ENCODE results near the gene PLK3.
"Not testable (repeated sequence)": the region's sequence is repeated elsewhere in the genome, so short reads cannot be mapped to it uniquely, and the experiment has no call there.

PLK3 gene

DNA sequence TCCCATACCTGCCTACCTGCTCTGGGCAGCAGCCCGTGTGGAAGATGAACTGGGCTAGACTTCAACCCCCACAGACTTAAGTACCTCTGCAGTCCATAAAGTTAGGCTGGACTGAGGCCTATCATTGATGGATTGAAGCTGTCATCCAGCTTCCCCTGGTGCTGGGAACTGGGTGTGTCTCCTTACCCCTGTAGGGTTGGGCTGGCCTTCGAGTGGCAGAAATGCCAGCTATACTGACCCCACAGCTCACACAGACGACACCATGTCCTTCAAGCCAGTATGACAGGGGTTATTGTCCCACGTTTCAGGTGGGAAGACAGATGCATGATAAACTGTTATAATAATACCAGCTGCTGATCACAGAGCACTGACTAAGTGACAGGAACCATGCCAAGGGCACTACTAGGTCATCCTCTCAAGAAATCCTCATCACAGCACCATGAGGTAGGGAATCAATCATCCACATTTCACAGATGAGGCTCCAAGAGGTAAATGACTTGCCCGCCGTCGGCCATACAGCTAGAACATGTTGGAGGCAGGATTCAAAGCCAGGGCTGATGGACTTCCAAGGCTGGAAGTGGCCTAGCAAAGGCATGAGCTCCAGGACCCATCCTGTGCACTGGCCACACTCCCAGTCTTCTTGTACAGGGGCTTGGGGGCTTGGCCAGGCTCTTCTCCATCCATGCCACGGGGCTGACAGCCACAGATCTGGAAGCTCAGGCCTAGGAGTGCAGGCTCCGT, 11.9 kb upstream of the PLK3 start, which contains the start of gene BEST4:
Gene BEST4 (minus strand): TSS at position 51 of the 741 bp plus-strand sequence. CDS start 465 bp downstream, outside the sequence.
- no peak for DNase-seq

DNA sequence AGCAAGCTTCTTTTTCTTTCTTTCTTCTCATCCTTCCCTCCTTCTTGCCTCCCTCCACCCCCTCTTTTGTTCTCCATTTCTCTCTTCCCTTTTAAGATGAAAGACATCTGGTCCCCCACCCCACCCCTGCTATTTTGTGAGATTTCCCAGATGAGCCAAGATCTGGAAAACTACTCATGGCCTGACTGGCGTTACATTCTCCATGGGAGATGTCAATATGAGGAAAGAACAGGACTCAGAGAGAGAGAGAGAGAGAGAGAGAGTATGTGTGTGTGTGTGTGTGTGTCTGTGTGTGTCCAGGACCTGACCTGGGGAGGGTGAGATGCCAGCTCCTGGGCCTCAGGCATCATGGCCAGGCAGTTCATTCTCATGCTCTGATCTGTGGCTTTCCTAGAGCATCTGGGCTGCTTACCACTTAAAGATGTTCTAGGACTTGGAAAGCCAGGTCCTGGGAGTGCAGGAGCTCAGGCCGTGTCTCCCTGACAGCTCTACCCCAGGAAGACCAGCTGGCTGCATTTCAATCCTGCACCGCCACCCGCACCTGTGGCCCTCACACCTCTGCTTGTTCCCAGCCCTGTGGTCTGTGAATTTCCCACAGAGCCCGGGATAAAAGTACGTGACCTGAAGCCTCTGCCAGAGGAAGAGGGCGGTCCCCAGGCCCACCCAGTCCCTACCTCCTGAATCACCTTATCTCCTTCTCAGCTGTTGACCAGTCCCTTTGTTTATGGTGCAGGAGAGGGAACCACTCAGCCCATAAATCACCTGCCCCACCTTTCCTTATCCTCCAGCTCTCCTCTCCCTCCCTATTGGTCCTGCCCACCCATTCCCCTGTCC, 9.0 kb upstream of the PLK3 start:
- DNase-seq: no peak

DNA sequence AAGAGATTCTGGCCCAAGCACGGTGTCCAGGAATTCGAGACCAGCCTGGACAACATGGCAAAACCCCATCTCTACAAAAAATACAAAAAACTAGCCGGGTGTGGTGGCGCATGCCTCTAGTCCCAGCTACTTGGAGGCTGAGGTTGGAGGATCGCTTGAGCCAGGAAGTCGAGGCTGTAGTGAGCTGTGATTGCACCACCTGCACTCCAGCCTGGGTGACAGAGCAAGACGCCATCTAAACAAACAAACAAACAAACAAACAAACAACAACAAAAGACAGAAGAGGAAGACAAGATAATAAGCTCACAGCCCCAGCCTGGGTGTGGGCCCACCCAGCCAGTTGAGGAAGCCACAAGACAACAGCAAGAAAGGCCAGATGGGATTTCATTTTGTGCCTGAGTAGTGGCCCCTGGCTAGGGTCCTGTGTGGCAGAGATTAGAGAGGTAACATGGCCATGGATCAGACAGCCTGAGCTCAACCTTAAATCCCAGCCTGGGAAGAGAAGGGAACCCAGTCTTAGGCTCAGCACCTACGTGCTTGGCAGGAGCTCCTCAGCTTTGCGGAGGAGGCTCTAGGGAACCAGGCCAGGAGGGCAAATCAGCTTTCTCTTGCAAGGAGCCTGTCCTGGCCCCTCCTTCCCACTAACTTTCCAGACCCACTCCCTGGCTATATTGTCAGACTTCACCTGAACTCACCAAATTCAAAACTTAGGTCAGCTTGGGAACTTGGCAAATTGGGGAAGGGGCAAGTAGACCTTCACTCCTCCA, 7.3 kb upstream of the PLK3 start:
- no peak for DNase-seq

DNA sequence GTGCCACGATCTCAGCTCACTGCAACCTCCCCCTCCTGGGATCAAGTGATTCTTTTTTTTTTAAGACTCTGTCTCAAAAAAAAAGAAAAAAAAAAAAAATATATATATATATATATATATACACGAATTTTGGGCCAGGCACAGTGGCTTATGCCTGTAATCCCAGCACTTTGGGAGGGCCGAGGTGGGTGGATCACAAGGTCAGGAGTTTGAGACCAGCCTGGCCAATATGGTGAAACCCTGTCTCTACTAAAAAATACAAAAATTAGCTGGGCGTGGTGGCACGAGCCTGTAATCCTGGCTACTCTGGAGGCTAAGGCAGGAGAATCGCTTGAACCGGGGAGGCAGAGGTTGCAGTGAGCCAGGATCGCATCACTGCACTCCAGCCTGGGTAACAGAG, 2.3 kb upstream of the PLK3 start:
- not testable (repeated sequence) for DNase-seq

DNA sequence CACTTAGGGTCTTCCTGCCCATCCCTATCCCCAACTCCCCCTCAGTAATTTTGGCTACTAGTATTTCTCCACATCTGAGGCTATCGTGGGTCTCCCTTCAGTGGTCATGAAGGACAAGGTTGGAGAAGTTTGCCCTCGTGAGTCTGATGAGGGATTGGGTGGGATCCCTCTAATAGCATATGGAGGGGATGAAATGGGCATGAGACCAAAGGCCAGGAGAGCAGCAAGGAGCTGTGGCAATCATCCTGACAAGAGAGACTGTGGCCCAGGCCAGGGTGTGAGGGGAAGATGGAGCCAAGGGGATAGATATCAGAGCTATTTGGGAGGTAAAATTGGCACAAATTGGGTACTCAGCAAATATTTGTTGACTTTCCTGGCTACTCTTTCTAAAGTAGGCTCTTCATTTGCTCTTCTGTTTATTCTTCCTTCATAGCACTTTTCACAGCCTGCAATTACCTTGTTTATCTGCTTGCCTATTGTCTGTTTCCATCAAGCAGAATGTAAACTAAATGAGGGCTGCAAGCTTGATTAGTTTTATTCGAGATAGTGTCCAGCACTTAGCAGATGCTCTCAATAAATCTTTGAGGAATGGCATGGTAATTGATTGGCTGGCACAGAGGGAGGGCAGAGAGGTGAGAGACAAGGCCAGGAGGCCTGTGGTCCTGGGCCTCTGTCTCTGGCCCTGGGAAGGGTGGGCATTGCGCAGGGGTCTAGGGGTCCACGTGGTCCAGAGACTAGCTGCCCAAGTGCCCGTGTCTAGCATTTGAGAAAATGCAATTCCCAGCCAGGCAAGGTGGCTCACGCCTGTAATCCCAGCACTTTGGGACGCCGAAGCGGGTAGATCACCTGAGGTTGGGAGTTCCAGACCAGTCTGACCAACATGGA, 1.5 kb upstream of the PLK3 start:
- DNase-seq: no peak

DNA sequence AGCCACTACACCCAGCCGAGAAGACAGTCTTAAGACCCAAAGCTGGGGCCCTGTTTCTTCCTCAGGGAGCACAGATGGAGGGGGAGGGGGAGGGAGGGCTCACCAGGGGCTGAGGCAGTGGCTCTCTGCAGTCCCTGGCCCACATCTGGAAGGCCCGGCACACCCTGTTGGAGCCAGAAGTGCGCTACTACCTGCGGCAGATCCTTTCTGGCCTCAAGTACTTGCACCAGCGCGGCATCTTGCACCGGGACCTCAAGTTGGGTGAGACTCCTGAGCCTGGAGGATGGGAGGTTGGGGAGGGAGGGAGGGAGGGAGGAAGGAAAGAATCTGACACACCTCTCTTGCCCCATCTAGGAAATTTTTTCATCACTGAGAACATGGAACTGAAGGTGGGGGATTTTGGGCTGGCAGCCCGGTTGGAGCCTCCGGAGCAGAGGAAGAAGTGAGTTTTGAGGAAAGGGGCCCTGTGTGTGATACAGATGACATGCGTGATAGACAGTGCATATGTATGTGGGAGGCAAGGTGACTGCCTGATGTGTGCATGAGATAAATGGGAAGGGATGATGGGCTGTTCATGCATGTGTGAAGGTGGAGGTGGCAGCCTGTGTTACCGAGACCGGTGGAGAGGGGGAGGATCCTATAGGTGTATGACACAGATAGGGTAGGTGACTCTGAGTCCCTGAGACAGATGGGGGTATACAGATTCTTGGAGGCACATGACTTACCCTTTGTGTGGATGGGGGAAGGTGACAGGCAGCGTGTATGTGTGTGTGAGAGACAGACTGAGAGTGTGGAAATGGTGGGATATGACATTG, 1.5 kb downstream of the PLK3 start:
- peak; percentile 78 to 84 for DNase-seq

DNA sequence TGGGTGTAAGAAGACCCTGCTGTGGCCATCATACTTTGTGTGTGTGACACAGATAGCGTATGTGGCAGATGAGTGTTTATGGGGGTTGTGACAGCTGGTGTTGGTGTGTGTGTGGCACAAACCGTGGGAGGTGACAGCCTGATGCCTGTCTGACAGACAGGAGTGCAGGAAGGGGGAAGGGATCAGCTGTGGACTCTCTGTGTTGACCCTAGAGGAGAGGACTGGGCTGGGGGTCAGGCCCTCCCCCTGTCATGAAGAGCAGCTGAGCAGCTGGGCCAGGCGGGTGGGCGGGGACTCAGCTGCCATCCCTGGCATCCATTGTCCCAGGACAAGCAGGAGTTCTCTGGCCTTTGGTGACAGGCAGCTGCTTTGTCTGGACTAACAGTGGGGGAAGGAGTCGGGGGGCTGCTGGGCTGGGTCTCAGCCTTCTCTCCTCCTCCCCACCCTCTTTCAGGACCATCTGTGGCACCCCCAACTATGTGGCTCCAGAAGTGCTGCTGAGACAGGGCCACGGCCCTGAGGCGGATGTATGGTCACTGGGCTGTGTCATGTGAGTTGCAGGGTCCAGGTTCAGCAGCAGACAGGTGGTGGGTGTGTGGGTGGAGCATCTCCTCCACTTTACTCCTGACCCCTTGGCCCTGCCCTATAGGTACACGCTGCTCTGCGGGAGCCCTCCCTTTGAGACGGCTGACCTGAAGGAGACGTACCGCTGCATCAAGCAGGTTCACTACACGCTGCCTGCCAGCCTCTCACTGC, 2.3 kb downstream of the PLK3 start:
- no peak for DNase-seq

DNA sequence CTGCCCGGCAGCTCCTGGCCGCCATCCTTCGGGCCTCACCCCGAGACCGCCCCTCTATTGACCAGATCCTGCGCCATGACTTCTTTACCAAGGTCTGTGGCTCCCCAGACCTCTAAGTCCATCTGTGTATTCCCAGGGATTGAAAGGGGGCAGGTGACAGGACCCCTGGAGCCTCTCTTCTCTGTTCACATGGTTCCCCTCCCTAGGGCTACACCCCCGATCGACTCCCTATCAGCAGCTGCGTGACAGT, 2.8 kb downstream of the PLK3 start:
- DNase-seq: no peak

DNA sequence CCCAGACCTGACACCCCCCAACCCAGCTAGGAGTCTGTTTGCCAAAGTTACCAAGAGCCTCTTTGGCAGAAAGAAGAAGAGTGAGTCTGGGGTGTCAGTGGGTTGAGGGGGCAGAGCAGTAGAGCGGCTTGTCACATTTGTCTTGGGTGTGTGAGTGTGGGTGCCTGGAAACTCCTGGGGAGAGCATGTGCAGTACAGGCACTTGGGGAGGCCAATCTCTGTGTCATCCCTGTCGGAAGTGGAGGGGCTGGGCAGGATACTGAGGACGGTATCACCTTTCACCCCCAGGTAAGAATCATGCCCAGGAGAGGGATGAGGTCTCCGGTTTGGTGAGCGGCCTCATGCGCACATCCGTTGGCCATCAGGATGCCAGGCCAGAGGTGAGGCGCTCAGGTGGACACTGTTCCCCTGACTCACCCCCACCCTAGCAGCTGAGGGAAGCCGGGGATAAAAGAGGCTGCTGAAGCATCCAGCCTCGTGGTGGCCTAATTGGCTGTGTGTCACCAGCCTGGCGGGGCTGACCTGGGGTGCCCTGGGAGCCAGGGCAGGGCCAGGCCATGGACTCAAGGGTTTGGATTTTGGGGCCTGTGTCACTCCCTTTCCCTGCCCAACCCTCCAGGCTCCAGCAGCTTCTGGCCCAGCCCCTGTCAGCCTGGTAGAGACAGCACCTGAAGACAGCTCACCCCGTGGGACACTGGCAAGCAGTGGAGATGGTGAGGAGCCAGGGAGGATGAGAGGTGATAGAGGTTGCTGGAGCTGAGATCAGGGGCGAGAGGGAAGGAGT, 3.3 kb downstream of the PLK3 start:
- DNase-seq: no peak

DNA sequence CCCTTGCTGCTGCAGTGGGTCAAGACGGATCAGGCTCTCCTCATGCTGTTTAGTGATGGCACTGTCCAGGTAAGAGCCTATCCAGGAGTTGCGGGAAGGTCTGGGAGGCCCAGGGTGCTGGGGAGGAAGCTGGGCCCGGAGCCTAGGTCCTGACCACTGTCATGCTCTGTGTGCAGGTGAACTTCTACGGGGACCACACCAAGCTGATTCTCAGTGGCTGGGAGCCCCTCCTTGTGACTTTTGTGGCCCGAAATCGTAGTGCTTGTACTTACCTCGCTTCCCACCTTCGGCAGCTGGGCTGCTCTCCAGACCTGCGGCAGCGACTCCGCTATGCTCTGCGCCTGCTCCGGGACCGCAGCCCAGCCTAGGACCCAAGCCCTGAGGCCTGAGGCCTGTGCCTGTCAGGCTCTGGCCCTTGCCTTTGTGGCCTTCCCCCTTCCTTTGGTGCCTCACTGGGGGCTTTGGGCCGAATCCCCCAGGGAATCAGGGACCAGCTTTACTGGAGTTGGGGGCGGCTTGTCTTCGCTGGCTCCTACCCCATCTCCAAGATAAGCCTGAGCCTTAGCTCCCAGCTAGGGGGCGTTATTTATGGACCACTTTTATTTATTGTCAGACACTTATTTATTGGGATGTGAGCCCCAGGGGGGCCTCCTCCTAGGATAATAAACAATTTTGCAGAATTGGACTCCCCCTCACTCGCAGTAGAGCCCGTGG, 5.3 kb downstream of the PLK3 start:
- no peak for DNase-seq

DNA sequence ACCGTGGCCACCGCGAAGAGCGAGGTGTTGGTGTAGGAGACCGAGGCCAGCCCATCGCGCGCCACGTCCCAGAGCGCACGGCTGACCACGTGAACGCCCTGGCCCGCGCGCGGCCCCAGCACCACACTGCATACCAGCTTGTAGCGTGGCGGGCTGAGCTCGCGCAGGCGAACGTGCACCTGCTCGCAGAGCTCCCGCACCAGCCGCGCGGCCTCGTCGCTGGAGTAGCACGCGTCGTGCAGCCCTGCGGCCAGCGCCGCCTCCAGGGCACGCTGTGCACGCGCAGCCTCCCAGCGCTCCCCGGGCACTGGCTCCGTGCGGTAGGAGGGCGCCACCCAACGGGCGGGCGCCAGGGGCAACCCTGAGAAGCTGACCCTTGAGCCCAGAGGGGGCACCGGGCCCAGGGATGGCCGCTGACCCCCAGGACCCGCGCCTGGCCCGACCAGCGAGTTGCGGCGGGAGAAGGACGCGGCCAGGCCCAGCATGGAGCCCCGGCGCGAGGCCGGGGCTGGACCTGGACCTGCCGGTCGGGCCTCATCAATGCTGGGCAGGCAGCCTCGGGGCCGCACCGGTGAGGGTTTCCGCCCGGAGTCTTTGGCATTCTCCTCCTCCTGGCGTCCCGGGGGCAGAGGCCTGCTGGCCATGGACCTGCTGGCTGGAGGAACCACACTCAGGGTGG, 6.0 kb downstream of the PLK3 start:
- DNase-seq: no peak

DNA sequence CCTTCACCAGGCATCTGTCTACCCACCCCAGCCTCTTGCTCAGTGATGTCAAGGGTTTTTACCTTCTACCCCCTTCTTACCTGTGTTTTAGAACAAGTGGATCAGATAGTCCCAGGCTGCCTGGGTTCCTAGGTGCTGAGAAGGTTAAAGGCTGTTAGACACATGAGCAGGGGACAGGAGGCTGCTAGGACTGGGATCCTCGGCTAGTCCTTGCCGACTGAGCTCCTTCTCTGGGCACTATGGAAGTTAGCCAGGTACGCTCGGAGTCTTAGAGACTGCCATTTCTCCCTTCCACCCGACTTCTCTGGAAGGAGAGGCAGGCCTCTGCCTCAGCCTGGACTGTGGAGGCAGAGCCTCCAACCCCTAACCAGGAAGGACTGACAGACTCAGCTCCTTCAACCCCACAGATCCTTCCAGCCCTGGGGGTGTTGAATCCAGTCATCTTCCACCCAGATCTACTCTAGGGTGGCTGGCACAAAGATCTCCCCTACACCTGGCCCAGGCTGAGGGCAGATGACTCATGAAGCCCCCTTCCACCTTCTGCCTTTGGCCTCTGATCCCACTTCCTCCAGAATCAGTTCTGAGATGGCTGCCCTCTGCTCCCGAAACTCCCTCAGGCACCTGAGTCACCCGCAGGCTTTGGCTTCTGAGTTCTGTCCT, 6.7 kb downstream of the PLK3 start, which contains the start of gene DYNLT4:
Gene DYNLT4 (minus strand): TSS at position 648 of the 660 bp plus-strand sequence. CDS start 683 bp downstream, outside the sequence.
- DNase-seq: no peak

DNA sequence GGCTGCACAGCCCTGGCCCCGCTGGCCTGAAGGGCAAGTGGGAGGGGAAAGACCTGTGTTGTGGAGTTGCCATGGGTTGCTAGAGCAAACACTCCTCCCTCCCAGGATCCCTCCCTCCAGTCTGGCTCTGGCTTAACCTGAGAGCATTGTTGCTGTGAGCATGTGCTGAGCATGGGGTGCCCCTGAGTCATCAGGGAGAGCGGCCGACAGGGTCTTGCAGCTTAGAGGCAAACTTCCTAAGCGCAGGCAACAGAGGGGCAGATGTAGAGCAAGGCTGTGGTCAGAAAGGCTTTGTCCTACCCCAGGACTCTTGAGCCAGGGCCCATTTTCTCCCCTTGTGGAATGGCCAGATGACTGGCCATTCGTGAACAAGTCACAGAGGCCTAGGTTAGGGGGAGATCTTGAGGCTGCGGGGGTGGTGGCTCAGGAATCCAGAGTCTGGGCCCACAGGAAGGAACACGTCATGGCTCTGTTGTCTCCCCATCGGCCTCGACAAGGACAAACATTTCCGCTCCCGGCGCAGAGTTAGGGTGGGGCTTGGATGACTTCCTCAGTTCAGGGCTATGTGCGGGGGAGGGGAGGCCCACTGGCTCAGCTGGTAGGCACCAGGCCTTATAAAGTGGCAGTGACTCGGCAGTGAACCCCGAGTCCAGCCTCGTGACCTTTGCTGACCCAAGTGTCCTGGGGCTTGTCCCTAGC, 7.3 kb downstream of the PLK3 start:
- peak; percentile 98 to 100 for DNase-seq

DNA sequence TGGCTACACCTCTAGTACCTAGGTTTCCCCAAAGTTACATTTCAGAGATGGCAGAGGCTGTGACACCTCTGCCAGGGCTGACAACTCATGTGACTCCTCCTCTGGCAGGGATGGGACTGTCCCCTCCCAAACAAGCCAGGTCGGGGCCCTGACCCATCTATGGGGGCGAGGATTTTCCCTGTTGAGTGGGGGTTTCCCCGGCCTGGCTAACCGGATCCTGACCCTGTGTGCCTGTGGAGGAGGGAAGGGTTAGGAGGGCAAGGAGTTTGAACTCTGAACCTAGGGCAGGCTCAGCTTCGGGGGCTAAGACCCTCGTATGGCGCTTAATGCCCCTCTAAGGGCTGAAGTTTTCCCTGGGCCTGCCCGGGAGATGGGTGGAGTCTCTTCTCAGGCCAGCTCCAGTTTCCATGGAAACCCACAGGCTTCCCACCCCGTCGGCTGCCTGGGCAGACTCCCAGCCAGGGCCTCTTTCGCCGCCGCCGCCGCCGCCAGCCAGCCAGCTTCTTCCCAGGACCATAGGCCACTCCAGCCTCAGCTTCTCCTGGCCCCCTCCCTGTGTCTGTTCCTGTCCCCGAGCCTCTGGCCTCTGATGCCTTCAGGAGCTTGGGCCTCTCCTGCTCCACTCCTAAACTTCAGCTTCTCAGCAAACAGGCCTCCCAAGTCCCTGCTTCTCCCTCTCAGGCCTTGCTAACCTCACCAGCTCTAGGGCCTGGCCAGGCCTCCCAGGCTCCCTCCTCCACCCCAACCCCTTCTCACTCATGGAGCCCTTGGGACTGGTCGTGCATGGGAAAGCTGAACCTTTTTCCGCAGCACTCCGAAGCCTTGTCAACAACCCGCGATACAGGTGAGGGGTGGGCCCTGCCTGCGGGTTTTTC, 8.1 kb downstream of the PLK3 start, which contains the start of gene BTBD19:
Gene BTBD19 (plus strand): TSS at position 461 of the 875 bp plus-strand sequence. CDS start 298 bp downstream, at position 759.
- DNase-seq: peak in 1 of 2 donors; percentile 94

DNA sequence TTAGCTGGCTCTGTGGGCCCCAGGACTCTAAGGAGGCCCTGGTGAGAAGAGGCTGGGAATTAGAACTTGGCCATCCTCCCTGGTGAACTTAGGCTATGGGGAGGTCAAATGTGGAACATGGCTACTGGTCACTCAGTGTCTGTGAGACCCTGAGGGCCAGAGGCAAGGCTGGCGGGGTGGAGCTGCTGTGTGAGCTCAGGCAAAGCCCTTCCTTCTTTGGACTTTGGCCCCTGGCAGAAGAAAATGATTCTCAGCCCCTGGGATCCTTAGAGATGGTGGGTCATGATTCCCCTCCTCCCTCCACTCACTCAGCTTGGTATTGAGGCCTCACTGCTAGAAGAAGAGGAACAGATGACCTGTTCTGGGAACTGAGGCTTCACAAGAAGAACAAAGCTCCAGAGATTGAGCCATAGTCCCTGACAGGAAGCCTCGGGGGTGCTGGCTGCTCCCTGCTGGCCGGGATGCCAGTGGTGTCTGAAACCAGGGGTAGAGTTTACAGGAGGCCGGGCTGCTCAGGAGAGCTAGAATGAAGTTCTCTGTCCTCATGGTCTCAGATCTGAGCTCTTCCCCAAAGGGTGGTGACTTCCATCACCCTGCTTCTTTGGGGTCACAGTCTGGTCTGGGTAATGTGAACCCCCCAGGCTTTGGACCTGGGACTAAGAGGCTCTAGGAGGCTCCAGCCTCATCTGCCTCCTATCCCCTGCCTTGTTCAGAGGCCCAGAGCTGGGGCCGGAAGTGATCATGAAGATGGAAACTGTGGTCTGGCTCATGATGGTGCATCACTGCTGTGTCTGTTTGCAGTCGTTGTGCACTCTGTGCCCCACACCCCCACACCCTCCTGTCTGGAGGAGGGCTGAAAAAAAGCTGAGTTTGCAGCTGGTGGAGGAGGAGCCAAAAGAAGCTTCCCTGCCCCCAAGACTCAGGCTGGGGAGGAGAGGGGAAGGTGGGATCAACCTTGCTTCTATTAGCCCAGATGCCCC, 9.1 kb downstream of the PLK3 start:
- DNase-seq: peak; percentile 78 to 87
